MG63 (cell line): ENCODE measurements around the gene RELN. TPM values are rescaled to one million over a fixed set of nuclear protein-coding genes. Genes with fewer than 3 reads are reported as not detected.

Experiments used
- DNase-seq: peaks from one replicate; pipeline ENCODE4 v3.0.0-alpha.2; 2020
- H3K27me3 ChIP-seq: fragments of 250-450 bp; sonication (Bioruptor Pico); 2 replicates; pipeline ENCODE4 v1.5.1; 2020; ENCODE audit warnings: mild to moderate bottlenecking, moderate library complexity
- H3K36me3 ChIP-seq: fragments of 250-450 bp; sonication (Bioruptor Pico); 2 replicates; pipeline ENCODE4 v1.5.1; 2020; ENCODE audit warnings: mild to moderate bottlenecking, moderate library complexity
- H3K4me3 ChIP-seq: fragments of 250-450 bp; sonication (Bioruptor Pico); 2 replicates; pipeline ENCODE4 v1.5.1; 2020; ENCODE audit warnings: mild to moderate bottlenecking, moderate library complexity
- H3K9me3 ChIP-seq: fragments of 250-450 bp; sonication (Bioruptor Pico); 2 replicates; pipeline ENCODE4 v1.5.1; 2020; ENCODE audit warnings: mild to moderate bottlenecking, moderate library complexity
- total RNA-seq: library from RNA; depleted of rRNA; stranded (reverse); fragments of >200 nt; shearing (Covaris generic); gene quantifications from 2 replicates; pipeline ENCODE4 v1.2.3, GENCODE V29; 2014; ENCODE audit warnings: low replicate concordance

Gene RELN
- total RNA-seq, 1 experiment from 2014 or later, result 3.1 TPM

DNA sequence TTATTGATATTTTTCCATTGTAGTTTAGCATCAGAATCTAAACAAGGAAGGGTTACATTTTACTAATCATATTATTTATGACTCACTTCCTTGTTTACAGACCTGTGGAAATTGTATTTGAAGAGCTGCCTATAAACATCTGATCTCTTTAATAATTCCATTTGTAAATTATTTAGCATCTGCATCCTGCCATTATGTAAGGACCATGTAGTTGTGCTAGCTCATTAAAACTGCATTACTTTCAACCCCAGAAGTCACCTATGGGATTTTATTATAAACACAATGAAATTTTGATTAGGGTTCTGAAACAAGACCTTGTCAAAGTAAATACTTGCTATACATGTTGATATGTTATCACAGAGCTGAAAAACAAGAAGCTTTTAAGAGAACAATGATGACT, 396.6 kb downstream of the RELN start:
- no peak for DNase-seq
- H3K36me3 ChIP-seq, result no peaks in the 10 kb centered on the region
- H3K27me3 ChIP-seq, result no peaks in the 10 kb centered on the region

GRCh38 chr7:103592187-103592586, 397.3 kb downstream of the RELN start:
- no peak overlapping the region for H3K4me3 ChIP-seq

More for the DNA sequence above, 396.6 kb downstream of the RELN start:
- H3K9me3 ChIP-seq, result no peaks in the 10 kb centered on the region
- no peak overlapping the region for H3K4me3 ChIP-seq

DNA sequence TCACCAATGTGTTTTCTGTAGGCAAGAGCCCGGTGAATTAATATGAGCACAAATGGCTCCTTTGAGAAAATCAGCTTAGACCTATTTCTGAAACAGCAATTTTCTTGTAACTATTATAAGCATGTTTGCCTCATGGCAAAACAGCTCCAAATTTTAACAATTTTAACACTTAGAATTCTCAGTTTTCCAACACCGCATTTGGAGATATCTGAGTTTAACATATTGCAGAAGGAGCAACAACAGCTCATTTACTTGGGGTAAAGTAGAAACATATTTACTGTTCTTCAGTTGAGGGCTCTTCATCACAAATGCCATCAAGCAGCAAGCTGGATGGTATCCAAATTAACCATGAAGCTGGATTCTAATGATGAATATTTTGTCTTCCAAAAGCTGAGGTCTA, 409.4 kb downstream of the RELN start:
- Histone ChIP-seq H3K9me3 (no peaks in the 10 kb centered on the region), H3K36me3 (no peaks in the 10 kb centered on the region), H3K4me3 (no peak overlapping the region), H3K27me3 (no peaks in the 10 kb centered on the region)
- DNase-seq, result no peak

More at GRCh38 chr7:103592187-103592586, 397.3 kb downstream of the RELN start:
- Histone ChIP-seq H3K9me3 (no peaks in the 10 kb centered on the region), H3K27me3 (no peaks in the 10 kb centered on the region), H3K36me3 (no peaks in the 10 kb centered on the region)
- no peak for DNase-seq

GRCh38 chr7:103577059-103577458, 412.4 kb downstream of the RELN start:
- DNase-seq, result no peak
- H3K36me3 ChIP-seq, result no peaks in the 10 kb centered on the region
- H3K27me3 ChIP-seq, result no peaks in the 10 kb centered on the region
- H3K9me3 ChIP-seq, result no peaks in the 10 kb centered on the region
- H3K4me3 ChIP-seq, result no peak overlapping the region

DNA sequence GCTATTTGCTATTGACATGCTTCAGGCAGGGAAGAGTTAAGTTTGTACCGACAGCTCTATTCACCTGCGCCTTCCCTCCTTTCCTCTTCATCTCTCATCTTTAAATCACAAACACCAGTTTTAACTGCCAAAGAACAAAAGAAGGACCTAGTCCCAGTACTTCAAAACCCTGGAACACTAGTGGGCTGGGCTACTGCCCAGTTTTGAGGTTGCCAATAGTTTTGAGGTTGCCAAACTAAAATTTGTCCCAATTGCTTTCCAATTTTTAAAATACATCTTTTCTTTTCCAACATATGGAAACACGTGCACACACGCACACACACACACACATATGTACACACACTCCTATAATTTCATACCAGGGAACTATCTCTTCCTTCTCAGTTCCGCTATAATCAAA, 412.8 kb downstream of the RELN start:
- DNase-seq, result no peak
- Histone ChIP-seq H3K9me3 (no peaks in the 10 kb centered on the region), H3K4me3 (no peak overlapping the region), H3K36me3 (no peaks in the 10 kb centered on the region), H3K27me3 (no peaks in the 10 kb centered on the region)

- Histone ChIP-seq H3K4me3 (no peak overlapping the region), H3K36me3 (no peaks in the 10 kb centered on the region), H3K9me3 (no peaks in the 10 kb centered on the region), H3K27me3 (no peaks in the 10 kb centered on the region)
- no peak for DNase-seq
Observed at GRCh38 chr7:103574576-103574975, 414.9 kb downstream of the RELN start.

DNA sequence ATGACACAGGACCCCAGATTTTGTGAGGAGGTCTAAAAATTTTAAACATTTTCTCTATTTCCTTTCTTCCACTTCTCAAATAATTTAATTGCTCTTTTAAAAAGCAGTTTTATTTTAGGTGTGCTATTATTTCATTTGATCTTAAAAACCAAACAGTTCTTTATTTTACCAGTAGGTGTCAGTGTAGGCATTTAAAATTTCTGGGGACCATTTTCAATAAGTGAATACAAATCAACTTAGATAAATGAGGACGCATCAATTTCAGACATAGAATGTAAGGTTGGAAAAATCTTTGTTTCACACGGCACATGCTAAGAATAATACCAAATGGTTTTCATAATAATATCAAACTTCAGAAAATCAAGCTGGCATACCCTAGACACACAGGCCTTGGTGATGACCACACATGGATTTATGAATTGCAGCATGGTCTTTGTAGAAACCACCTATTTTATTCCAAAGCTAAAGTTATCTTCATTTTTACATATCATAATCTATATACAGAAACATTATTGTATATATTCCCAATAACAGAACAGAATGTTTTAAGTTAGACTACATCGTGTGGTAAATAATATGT, 415.9 kb downstream of the RELN start:
- DNase-seq, result no peak
- no peaks in the 10 kb centered on the region for H3K36me3 ChIP-seq
- no peak overlapping the region for H3K4me3 ChIP-seq
- H3K27me3 ChIP-seq, result no peaks in the 10 kb centered on the region
- H3K9me3 ChIP-seq, result no peaks in the 10 kb centered on the region

GRCh38 chr7:103571586-103571985, 417.9 kb downstream of the RELN start:
- no peak for DNase-seq
- Histone ChIP-seq H3K4me3 (no peak overlapping the region), H3K27me3 (no peaks in the 10 kb centered on the region), H3K9me3 (no peaks in the 10 kb centered on the region), H3K36me3 (no peaks in the 10 kb centered on the region)

DNA sequence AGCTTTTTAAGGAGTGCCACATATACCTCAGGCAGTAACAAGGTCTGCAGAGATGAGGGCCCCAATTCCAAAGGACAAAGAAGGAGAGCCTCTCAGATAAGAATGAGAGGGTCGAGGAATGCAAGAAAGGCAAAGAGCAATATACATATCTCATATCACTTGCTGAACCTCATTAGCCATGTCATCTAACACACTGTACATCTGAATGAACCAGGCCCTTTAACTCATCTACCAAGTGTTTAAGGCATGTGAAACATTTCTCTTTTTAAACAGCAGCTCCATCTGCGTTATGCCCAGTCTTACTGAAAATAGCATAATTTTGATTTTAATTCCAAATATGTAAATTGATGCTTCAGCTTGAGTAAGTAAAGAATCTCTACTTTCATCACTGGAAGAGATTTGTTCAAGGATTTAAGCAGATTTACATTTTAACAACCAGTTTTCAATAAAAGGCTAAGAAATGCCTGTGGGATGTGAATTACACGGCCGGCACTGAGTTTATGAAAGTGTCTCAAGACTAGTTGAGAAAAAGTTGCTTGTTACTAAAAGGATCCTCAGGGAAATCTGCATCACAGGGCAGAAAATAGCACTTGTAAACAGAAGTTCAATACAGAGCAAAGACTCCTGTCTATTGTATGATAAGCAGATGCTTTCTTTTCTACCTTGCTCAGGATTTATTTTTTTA, 419.7 kb downstream of the RELN start:
- no peaks in the 10 kb centered on the region for H3K27me3 ChIP-seq
- no peaks in the 10 kb centered on the region for H3K36me3 ChIP-seq
- H3K9me3 ChIP-seq, result no peaks in the 10 kb centered on the region
- H3K4me3 ChIP-seq, result no peak overlapping the region
- no peak for DNase-seq

- Histone ChIP-seq H3K27me3 (no peaks in the 10 kb centered on the region), H3K4me3 (no peak overlapping the region), H3K36me3 (no peaks in the 10 kb centered on the region), H3K9me3 (no peaks in the 10 kb centered on the region)
- no peak for DNase-seq
Observed at GRCh38 chr7:103564416-103564815, 425.0 kb downstream of the RELN start.

- no peak for DNase-seq
- H3K9me3 ChIP-seq, result no peaks in the 10 kb centered on the region
- H3K36me3 ChIP-seq, result no peaks in the 10 kb centered on the region
- no peaks in the 10 kb centered on the region for H3K27me3 ChIP-seq
- H3K4me3 ChIP-seq, result no peak overlapping the region
Observed at GRCh38 chr7:103560136-103560535, 429.3 kb downstream of the RELN start.

GRCh38 chr7:103551016-103551415, 438.4 kb downstream of the RELN start:
- no peak for DNase-seq
- H3K36me3 ChIP-seq, result no peaks in the 10 kb centered on the region
- no peaks in the 10 kb centered on the region; the same call in 1 of the 2 replicates for H3K9me3 ChIP-seq
- no peak overlapping the region for H3K4me3 ChIP-seq
- no peaks in the 10 kb centered on the region for H3K27me3 ChIP-seq

DNA sequence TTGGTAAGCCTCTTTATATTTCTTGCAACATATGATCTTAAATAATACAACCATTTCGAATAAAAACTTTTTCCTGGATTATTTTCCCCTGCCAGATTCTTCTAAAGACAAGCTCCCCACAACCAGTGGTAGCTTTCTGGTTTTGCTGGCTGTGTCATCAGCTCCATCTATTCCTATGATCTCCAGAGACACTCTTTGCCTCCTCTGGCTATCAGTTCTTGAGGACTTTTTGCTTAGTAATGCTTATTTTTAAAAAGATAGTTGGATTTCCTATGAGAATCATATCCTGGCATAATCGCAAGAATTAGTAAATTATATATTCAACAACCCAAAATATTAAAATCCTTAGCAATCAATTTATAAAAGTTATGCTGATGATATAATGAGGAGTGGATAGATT, 439.7 kb downstream of the RELN start:
- DNase-seq, result no peak
- Histone ChIP-seq H3K4me3 (no peak overlapping the region), H3K36me3 (no peaks in the 10 kb centered on the region), H3K27me3 (no peaks in the 10 kb centered on the region), H3K9me3 (no peaks in the 10 kb centered on the region; the same call in 1 of the 2 replicates)

GRCh38 chr7:103547451-103548284, 441.8 kb downstream of the RELN start:
- Histone ChIP-seq H3K4me3 (no peak overlapping the region), H3K9me3 (no peaks in the 10 kb centered on the region; the same call in 1 of the 2 replicates), H3K36me3 (no peaks in the 10 kb centered on the region), H3K27me3 (no peaks in the 10 kb centered on the region)
- peak; percentile 82 for DNase-seq

DNA sequence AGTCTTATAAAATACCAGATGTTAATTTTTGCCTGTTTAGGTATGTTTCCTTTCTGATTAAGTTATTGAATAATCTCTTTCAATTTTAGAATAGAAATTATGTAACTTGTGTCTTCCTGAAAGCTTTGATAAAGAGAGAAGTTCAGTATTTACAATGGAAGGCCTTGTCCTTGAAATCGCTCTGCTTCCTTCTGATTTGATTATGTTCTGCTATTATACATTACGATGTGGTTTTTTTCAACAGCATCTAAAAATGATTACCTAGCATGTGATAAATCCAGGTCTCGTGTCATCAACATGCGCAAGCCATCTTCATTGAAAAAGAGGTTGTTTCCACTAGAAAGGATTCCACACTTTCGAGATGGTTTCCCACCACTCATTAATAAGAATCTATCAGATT, 447.0 kb downstream of the RELN start:
- Histone ChIP-seq H3K4me3 (no peak overlapping the region), H3K27me3 (no peaks in the 10 kb centered on the region), H3K9me3 (no peaks in the 10 kb centered on the region; the same call in 1 of the 2 replicates), H3K36me3 (no peaks in the 10 kb centered on the region)
- no peak for DNase-seq

DNA sequence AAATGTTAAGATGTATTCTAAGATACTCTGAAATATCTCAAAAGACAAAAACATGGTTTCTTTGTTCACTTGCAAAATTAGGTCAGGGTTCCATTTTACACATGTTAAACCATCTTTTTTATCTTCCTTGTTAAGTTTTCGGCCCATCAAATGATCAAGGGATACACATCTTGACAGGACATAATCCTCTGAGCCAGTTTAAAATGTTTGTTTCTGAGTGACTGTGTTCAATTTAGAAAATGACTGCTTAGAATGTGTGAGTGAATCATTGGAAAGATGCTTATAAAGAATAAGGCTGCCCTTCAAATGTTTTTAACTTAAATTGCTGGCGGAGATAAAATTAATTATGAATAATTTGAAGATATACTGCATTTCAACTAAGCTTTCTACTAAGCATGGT, 447.5 kb downstream of the RELN start:
- no peak for DNase-seq
- Histone ChIP-seq H3K27me3 (no peaks in the 10 kb centered on the region), H3K4me3 (no peak overlapping the region), H3K9me3 (no peaks in the 10 kb centered on the region; the same call in 1 of the 2 replicates), H3K36me3 (no peaks in the 10 kb centered on the region)

DNA sequence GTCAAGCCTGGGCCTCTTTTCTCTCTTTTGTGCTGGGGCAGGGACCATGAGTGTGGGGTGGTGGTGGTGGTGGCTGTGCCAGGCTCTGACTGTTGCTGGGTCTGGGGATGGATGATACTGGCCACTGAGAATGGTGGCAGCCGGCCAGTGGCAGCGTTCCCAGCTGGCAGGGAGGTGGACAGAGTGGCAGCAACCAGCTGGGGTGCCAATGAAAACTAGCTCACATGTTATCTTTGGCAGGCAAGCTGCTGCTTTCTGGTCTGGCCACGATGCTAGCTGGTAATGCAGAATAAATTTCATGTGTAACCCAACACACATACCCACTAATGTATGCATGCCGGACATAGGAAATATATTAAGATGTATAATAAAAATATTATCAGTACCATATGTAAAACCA, 448.4 kb downstream of the RELN start:
- Histone ChIP-seq H3K36me3 (no peaks in the 10 kb centered on the region), H3K9me3 (no peaks in the 10 kb centered on the region; the same call in 1 of the 2 replicates), H3K27me3 (no peaks in the 10 kb centered on the region), H3K4me3 (no peak overlapping the region)
- peak; percentile 94 for DNase-seq
